DND-41 (cell line): ENCODE measurements around the gene NARS2.
A peak's percentile ranks its signal among the peaks of the same experiment; 100 is the strongest.
"Not testable (repeated sequence)": the region's sequence is repeated elsewhere in the genome, so short reads cannot be mapped to it uniquely, and the experiment has no call there.

Experiments
- ATAC-seq: fragments of 200-7000 bp; cut with Tn5 transposase; 3 replicates; pipeline ENCODE4 v1.9.1; 2021; ENCODE audit warnings: low read depth; ENCODE audit not compliant: insufficient read depth
- DNase-seq: peaks from one replicate; pipeline ENCODE4 v3.0.0-alpha.2; 2020
- H2AFZ ChIP-seq: 2 replicates; pipeline ENCODE4 v1.6.0; 2012; ENCODE audit warnings: low read depth, low read length
- H3K27ac ChIP-seq: 2 replicates; pipeline ENCODE4 v1.5.1; 2012; ENCODE audit warnings: low read length, inconsistent platforms
- H3K27me3 ChIP-seq: fragments of 200-600 bp; sonication (generic); 2 replicates; pipeline ENCODE4 v1.6.0; 2012; ENCODE audit warnings: low read length, mild to moderate bottlenecking, inconsistent platforms; ENCODE audit not compliant: insufficient read depth, poor library complexity
- H3K36me3 ChIP-seq: 2 replicates; pipeline ENCODE4 v1.5.1; 2012; ENCODE audit warnings: low read length, inconsistent platforms; ENCODE audit not compliant: insufficient read depth
- H3K4me1 ChIP-seq: 2 replicates; pipeline ENCODE4 v1.5.1; 2012; ENCODE audit warnings: mild to moderate bottlenecking, low read length; ENCODE audit not compliant: insufficient read depth
- H3K4me2 ChIP-seq: 2 replicates; pipeline ENCODE4 v1.6.0; 2012; ENCODE audit warnings: mild to moderate bottlenecking, moderate library complexity, low read length, inconsistent platforms; ENCODE audit not compliant: insufficient read depth
- H3K4me3 ChIP-seq, 2 experiments: fragments of 200-600 bp in 1 of 2; shearing (Covaris generic) in 1 of 2; 2 replicates each; pipeline ENCODE4 v1.5.1; 2012 to 2016; ENCODE audit warnings: inconsistent platforms in 2 of 2, low read length in 2 of 2, mild to moderate bottlenecking in 2 of 2, low read depth in 1 of 2, moderate library complexity in 1 of 2
- H3K79me2 ChIP-seq: 2 replicates; pipeline ENCODE4 v1.6.0; 2012; ENCODE audit warnings: low read length, inconsistent platforms; ENCODE audit not compliant: insufficient read depth
- H3K9ac ChIP-seq: 2 replicates; pipeline ENCODE4 v1.6.0; 2012; ENCODE audit warnings: low read depth, mild to moderate bottlenecking, inconsistent platforms, low read length, moderate library complexity
- H3K9me3 ChIP-seq: 2 replicates; pipeline ENCODE4 v1.5.1; 2012; ENCODE audit warnings: low read length, moderate library complexity, mild to moderate bottlenecking, inconsistent platforms; ENCODE audit not compliant: insufficient read depth, severe bottlenecking
- H4K20me1 ChIP-seq: 2 replicates; pipeline ENCODE4 v1.6.0; 2012; ENCODE audit warnings: low read length; ENCODE audit not compliant: insufficient read depth
- EZH2 ChIP-seq: IDR thresholded peaks from 3 replicates; pipeline ENCODE4 v1.6.1; 2012; ENCODE audit warnings: borderline replicate concordance, low read depth, mild to moderate bottlenecking, moderate library complexity, low read length, inconsistent platforms; ENCODE audit not compliant: severe bottlenecking
- TF ChIP-seq, protein P1 (sequence below): IDR thresholded peaks from 2 replicates; pipeline ENCODE4 v1.5.1; 2012; ENCODE audit warnings: borderline replicate concordance, low read length, moderate library complexity, mild to moderate bottlenecking; ENCODE audit not compliant: poor library complexity, severe bottlenecking; ENCODE audit errors: extremely low read depth

The NARS2 gene

DNA sequence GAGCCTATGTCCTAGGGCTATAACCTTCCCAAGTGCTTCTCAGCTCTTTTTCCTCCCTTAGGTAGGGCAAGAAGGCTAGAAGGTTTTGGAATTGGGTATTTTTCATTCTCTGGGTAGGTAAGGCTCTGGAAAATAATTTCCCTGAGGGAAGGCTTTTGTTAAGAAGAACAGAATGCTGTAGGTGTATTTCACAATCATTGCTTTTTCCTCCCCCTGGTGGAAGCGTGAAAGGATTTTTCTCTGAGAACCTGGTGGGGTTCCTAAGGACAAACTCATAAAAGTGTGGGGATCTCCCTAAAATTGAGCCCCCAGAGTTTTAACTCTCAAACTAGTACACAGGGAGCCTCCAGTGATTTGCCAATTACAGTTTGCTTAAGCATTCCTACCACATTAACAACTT, 41.1 kb upstream of the NARS2 start:
- ATAC-seq: no peak
- no peaks in the 10 kb centered on the region for H3K4me1 ChIP-seq
- H3K27ac ChIP-seq: no peak overlapping the region
- no peak overlapping the region for H3K4me3 ChIP-seq
- TF ChIP-seq, protein P1, sequence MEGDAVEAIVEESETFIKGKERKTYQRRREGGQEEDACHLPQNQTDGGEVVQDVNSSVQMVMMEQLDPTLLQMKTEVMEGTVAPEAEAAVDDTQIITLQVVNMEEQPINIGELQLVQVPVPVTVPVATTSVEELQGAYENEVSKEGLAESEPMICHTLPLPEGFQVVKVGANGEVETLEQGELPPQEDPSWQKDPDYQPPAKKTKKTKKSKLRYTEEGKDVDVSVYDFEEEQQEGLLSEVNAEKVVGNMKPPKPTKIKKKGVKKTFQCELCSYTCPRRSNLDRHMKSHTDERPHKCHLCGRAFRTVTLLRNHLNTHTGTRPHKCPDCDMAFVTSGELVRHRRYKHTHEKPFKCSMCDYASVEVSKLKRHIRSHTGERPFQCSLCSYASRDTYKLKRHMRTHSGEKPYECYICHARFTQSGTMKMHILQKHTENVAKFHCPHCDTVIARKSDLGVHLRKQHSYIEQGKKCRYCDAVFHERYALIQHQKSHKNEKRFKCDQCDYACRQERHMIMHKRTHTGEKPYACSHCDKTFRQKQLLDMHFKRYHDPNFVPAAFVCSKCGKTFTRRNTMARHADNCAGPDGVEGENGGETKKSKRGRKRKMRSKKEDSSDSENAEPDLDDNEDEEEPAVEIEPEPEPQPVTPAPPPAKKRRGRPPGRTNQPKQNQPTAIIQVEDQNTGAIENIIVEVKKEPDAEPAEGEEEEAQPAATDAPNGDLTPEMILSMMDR: peak; percentile 2
- TF ChIP-seq EZH2: no peak
- no peaks in the 10 kb centered on the region for H3K36me3 ChIP-seq
- no peaks in the 10 kb centered on the region for H4K20me1 ChIP-seq
- H3K79me2 ChIP-seq: no peaks in the 10 kb centered on the region
- no peak overlapping the region for H2AFZ ChIP-seq
- DNase-seq: no peak
- H3K9ac ChIP-seq: no peak overlapping the region
- no peaks in the 10 kb centered on the region for H3K9me3 ChIP-seq
- no peak overlapping the region for H3K4me2 ChIP-seq
- H3K27me3 ChIP-seq: no peaks in the 10 kb centered on the region

DNA sequence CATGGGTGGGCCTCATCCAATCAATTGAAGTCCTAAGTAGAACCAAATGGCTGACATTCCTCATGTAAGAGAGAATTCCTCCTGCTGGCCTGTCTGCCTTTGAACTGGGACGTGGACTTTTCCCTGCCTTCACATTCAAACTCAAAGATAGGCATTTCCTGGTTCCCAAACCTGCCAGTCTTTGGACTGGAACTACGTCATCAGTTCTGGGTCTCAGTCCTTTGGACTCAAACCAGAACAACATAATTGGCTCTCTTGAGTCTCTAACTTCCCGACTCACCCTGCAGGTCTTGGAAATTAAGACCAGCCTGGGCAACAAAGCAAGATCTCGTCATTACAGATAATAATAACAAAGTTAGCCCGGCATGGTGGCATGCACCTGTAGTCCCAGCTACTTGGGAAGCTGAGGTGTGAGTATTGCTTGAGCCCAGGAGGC, 38.7 kb upstream of the NARS2 start:
- Histone ChIP-seq H3K36me3 (no peaks in the 10 kb centered on the region), H3K79me2 (no peaks in the 10 kb centered on the region), H3K4me2 (no peak overlapping the region), H3K9ac (no peak overlapping the region), H4K20me1 (no peaks in the 10 kb centered on the region), H3K4me3 (no peak overlapping the region), H2AFZ (no peak overlapping the region), H3K27me3 (no peaks in the 10 kb centered on the region), H3K4me1 (no peaks in the 10 kb centered on the region), H3K9me3 (no peaks in the 10 kb centered on the region), H3K27ac (no peak overlapping the region)
- no peak for ATAC-seq
- no peak for TF ChIP-seq EZH2
- TF ChIP-seq, protein P1: no peak
- DNase-seq: no peak

DNA sequence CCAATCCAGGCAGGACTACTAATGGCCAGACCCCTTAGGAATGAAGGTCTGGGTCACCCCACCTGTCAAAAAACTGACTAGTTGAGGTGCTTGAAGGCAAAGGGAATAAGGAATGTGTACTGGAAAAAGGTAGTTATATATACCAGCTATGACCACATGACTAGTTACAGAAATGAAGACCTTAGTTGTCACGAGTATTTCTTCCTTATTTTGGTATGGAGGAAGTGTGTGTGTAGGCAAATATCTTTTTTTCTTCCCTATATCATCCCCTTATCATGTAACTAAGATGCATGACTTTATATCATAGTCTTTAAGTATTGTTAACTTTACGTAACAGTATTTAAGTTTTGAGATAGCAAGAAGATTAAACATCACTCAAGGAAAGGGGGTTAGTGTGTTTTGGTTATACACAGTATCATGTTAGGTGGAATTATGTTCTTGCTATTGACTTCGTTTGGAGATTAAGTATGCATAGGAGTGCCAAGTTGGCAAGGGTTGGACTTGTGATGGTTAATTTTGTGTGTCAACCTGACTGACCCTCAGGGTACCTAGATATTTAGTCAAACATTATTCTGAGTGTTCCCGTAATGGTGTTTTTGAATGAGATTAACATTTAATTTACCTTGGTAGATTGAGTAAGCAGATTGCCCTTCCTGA, 38.2 kb upstream of the NARS2 start:
- Histone ChIP-seq H3K27ac (no peak overlapping the region), H3K9ac (no peak overlapping the region), H3K79me2 (no peaks in the 10 kb centered on the region), H3K4me3 (no peak overlapping the region), H3K36me3 (no peaks in the 10 kb centered on the region), H3K4me1 (no peaks in the 10 kb centered on the region), H3K27me3 (no peaks in the 10 kb centered on the region), H3K9me3 (no peaks in the 10 kb centered on the region), H4K20me1 (no peaks in the 10 kb centered on the region), H2AFZ (no peak overlapping the region), H3K4me2 (no peak overlapping the region)
- no peak for DNase-seq
- TF ChIP-seq, protein P1: no peak
- no peak for TF ChIP-seq EZH2
- no peak for ATAC-seq

DNA sequence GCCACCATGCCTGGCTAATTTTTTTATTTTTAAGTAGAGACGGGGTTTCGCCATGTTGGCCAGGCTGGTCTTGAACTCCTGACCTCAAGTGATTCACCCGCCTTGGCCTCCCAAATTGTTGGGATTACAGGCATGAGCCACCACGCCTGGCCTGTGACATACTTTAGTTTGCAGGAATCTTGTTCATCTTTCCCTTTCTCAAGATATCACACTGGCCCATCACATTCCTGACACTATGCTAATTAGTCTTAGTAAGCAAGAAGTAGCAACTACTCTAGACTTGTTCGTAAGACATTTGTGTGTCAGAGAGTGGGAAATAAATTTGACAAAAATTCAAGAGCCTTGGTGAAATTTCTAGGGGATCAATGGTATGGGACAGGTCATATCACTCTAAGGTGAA, 34.7 kb upstream of the NARS2 start:
- H3K79me2 ChIP-seq, H3K4me2 ChIP-seq, H3K27ac ChIP-seq, H4K20me1 ChIP-seq, H3K9me3 ChIP-seq, H3K36me3 ChIP-seq, H2AFZ ChIP-seq, H3K9ac ChIP-seq, H3K4me3 ChIP-seq, DNase-seq, H3K4me1 ChIP-seq, H3K27me3 ChIP-seq, ATAC-seq: not testable (repeated sequence)
